Activated T-helper 17 cell treated with anti-CD3 and anti-CD28 coated beads, Interleukin-2, amount 50 U/mL, for 72 hours (primary cell): ENCODE results near the gene LRP1B. TPM values are rescaled to one million over a fixed set of nuclear protein-coding genes. Genes with fewer than 3 reads are reported as not detected.
"Not testable (repeated sequence)": the region's sequence is repeated elsewhere in the genome, so short reads cannot be mapped to it uniquely, and the experiment has no call there.

ENCODE experiments used
- ATAC-seq: fragments of 150-1000 bp; cut with Tn5 transposase; replicated peaks from 2 replicates; pipeline ENCODE4 v1.10.0; 2021; ENCODE audit warnings: mild to moderate bottlenecking, moderate library complexity
- H3K27ac Mint-ChIP-seq: one replicate; pipeline ENCODE4 v1.8.0; 2022; ENCODE audit warnings: mixed read lengths
- H3K27me3 Mint-ChIP-seq: one replicate; pipeline ENCODE4 v1.8.0; 2022; ENCODE audit warnings: mixed read lengths
- H3K36me3 Mint-ChIP-seq: one replicate; pipeline ENCODE4 v1.8.0; 2022; ENCODE audit warnings: low read depth, mild to moderate bottlenecking, mixed read lengths
- H3K4me1 Mint-ChIP-seq: one replicate; pipeline ENCODE4 v1.8.0; 2022; ENCODE audit warnings: mixed read lengths
- H3K4me3 Mint-ChIP-seq: one replicate; pipeline ENCODE4 v1.8.0; 2022; ENCODE audit warnings: mild to moderate bottlenecking, mixed read lengths
- H3K9me3 Mint-ChIP-seq: one replicate; pipeline ENCODE4 v1.8.0; 2022; ENCODE audit warnings: mixed read lengths
- total RNA-seq, 2 donors: library from RNA; stranded (reverse); gene quantifications; one replicate each; pipeline ENCODE4 v1.2.3, GENCODE V29; 2022

LRP1B gene
- total RNA-seq, 2 donors from 2014 or later: not detected

DNA sequence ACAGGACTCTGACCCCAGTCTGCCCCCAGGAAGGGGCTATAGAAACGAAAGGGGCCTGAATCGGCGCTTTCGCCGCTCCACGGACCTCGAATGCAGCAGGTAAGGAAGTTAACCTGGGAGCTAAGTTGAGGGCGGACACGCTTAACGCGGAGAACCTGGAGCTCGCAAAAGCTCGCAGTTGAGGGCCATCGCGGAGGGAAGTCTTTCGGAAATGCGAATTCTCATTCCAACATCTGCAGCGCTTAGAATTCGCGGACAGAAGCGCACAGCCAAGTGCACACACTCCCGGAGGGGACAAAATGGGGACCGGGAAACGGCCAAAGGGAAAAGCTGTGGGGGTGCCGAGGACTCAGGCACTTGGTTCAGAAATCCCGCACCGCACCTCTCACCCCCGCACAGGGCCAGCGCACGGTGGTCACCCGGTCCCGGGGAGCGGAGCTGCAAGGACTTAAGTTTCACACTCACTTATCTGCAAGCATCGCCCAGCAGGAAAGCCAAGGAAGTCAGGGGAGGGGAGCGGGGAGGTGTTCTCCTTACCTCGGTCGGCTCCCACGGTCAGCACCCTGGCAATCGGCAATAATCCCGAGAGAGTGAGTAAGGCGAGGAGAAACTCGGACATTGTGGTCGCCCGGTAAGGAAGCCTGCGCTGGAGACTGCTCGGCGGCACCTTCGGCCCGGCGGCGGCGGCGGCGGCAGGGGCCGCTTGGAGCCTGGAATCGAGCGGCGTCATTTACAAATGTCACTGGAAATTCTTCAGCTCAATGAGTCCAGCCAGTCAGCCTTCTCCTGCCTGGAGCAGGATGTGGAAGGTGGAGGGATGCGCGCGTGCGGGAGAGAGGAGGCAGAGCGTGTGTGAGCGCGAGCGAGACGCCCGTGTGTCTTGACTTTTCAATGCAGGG is 456 bp downstream of the LRP1B start:
- H3K27me3 Mint-ChIP-seq: peaks cover 15% of the 10 kb centered on the region
- H3K4me3 Mint-ChIP-seq: no peak overlapping the region
- H3K4me1 Mint-ChIP-seq: no peaks in the 10 kb centered on the region
- no peak for ATAC-seq
- no peaks in the 10 kb centered on the region for H3K36me3 Mint-ChIP-seq
- no peak overlapping the region for H3K27ac Mint-ChIP-seq
- H3K9me3 Mint-ChIP-seq: peaks cover 11% of the 10 kb centered on the region

GRCh38 chr2:142128105-142128504 is 2.7 kb downstream of the LRP1B start:
- no peaks in the 10 kb centered on the region for H3K4me1 Mint-ChIP-seq
- H3K27me3 Mint-ChIP-seq: peaks cover 15% of the 10 kb centered on the region
- no peak for ATAC-seq

GRCh38 chr2:142127248-142127647 is 3.6 kb downstream of the LRP1B start:
- Mint-ChIP-seq H3K9me3 (peaks cover 16% of the 10 kb centered on the region), H3K36me3 (no peaks in the 10 kb centered on the region), H3K4me3 (no peak overlapping the region), H3K4me1 (no peaks in the 10 kb centered on the region), H3K27me3 (peaks cover 11% of the 10 kb centered on the region), H3K27ac (no peak overlapping the region)
- ATAC-seq: no peak

More at GRCh38 chr2:142128105-142128504, 2.7 kb downstream of the LRP1B start:
- Mint-ChIP-seq H3K9me3 (peaks cover 18% of the 10 kb centered on the region), H3K27ac (no peak overlapping the region), H3K36me3 (no peaks in the 10 kb centered on the region), H3K4me3 (no peak overlapping the region)

DNA sequence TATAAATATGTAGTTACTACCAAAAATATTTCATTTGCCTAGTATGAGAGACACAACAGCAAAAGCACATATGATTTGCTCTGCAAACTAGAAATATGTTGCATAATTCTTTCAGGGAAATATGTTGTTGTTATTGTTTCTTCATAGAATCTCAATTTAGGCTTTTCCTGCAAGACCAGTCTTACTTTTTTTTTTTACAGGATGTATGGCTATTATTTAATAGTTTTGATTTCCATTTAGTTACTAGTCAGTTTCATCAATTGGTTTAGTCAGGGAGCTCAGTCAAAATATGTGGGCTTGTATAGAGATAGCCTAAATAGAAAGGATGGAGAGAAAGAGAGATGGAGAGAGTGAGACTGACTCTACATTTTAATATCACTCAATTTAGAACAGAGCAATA is 6.1 kb downstream of the LRP1B start:
- no peak for ATAC-seq
- Mint-ChIP-seq H3K4me1 (no peaks in the 10 kb centered on the region), H3K9me3 (peaks cover 21% of the 10 kb centered on the region), H3K4me3 (no peak overlapping the region), H3K27ac (no peak overlapping the region), H3K36me3 (no peaks in the 10 kb centered on the region), H3K27me3 (no peaks in the 10 kb centered on the region)

DNA sequence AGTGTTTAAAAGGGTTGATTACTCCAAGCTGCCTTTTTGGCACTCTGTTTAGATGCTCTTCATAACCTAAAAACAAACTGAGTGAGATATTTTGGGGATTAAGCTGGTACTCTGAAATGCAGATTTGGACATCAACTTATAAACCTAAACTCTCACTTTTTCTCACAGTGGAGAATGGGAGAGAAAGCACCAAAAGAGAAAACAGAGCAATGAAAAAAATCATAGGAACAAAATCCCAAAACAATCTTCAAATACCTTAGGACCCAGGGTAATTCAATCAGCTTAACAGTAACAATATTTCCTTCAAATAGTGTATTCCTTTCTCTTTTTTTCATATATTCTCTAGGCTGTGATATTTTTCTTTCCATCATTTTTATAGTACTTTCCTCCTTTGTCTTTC is 11.5 kb downstream of the LRP1B start:
- H3K36me3 Mint-ChIP-seq: no peaks in the 10 kb centered on the region
- ATAC-seq: no peak
- no peak overlapping the region for H3K4me3 Mint-ChIP-seq
- no peaks in the 10 kb centered on the region for H3K4me1 Mint-ChIP-seq
- peaks cover 16% of the 10 kb centered on the region for H3K9me3 Mint-ChIP-seq
- H3K27ac Mint-ChIP-seq: no peak overlapping the region
- no peaks in the 10 kb centered on the region for H3K27me3 Mint-ChIP-seq

DNA sequence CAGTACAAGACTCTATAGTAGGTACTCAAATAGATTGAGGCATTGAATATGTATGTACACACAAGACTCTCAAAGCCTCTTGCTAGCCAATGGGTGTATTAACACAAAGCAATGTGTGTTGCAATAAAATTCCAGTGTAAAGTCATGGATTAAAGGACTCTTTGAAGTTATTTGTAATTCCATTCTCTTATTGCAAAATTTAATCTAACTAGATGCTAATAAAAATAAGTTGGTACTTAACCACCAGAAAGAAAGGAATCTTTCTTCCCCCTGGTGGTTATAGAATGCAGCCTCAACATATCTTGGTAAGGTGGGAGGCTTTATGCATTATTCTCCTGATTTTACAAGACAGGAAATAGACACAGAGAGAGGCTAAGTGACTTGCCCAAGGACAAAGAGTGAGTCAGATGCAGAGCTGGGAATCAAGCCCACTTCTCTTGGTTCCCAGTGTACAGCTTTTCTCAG is 18.0 kb downstream of the LRP1B start:
- ATAC-seq: no peak
- Mint-ChIP-seq H3K4me3 (no peak overlapping the region), H3K27me3 (no peaks in the 10 kb centered on the region), H3K4me1 (no peaks in the 10 kb centered on the region), H3K27ac (no peak overlapping the region), H3K36me3 (no peaks in the 10 kb centered on the region), H3K9me3 (peaks cover 8% of the 10 kb centered on the region)

- Mint-ChIP-seq H3K27me3 (no peaks in the 10 kb centered on the region), H3K4me3 (no peak overlapping the region), H3K36me3 (no peaks in the 10 kb centered on the region), H3K9me3 (peaks cover 3% of the 10 kb centered on the region), H3K27ac (no peak overlapping the region), H3K4me1 (no peaks in the 10 kb centered on the region)
- no peak for ATAC-seq
Measured at GRCh38 chr2:142104134-142104758, 26.6 kb downstream of the LRP1B start.

DNA sequence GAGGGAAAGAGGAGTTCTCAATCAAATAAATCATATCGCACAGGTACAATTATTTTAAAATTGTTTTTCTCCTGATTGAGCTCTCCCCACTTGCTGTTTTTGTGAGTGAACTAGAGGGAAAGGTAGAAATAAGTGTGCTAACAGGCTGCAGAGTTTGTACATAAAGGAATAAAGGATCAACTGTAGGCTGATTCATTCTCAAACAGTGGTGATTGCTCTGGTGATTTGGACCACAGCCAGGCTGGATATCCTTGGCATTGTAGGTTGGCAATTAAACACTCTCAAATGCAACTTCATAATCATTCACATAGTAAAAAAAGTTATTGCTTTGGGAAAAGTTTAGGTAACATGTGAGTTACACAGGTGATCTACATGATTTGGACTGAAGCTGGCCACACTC is 29.8 kb downstream of the LRP1B start:
- Mint-ChIP-seq H3K4me1 (no peaks in the 10 kb centered on the region), H3K36me3 (no peaks in the 10 kb centered on the region), H3K9me3 (peaks cover 3% of the 10 kb centered on the region), H3K4me3 (no peak overlapping the region), H3K27me3 (no peaks in the 10 kb centered on the region), H3K27ac (no peak overlapping the region)
- ATAC-seq: no peak

GRCh38 chr2:142100139-142100873 is 30.5 kb downstream of the LRP1B start:
- Mint-ChIP-seq H3K27ac (no peak overlapping the region), H3K36me3 (no peaks in the 10 kb centered on the region), H3K27me3 (no peaks in the 10 kb centered on the region), H3K4me1 (no peaks in the 10 kb centered on the region), H3K4me3 (no peak overlapping the region), H3K9me3 (peaks cover 3% of the 10 kb centered on the region)
- ATAC-seq: no peak

DNA sequence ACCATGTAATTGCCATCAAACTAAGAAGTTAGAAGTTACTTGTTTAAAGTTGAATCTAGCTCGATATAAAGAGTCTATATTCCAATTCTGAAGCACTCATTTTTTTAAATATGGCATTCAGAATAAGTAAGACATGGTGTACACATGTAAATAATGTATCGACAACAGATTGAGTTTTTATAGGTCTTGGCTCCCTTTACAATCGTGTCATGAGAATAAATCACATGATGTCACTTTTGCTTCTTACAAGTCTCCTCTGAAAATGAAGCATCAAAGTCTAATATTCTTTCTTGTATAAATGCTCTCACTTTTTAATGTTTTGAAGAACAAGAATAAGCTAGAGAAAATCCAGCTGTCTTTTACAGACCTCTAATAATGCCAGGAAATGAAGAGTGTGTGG is 33.1 kb downstream of the LRP1B start:
- Mint-ChIP-seq H3K4me3 (no peak overlapping the region), H3K9me3 (peaks cover 5% of the 10 kb centered on the region), H3K27me3 (no peaks in the 10 kb centered on the region), H3K4me1 (no peaks in the 10 kb centered on the region), H3K27ac (no peak overlapping the region), H3K36me3 (no peaks in the 10 kb centered on the region)
- ATAC-seq: no peak

- Mint-ChIP-seq H3K9me3 (peaks cover 5% of the 10 kb centered on the region), H3K27me3 (no peaks in the 10 kb centered on the region), H3K27ac (no peak overlapping the region), H3K36me3 (no peaks in the 10 kb centered on the region), H3K4me1 (no peaks in the 10 kb centered on the region), H3K4me3 (no peak overlapping the region)
- ATAC-seq: no peak
Measured at GRCh38 chr2:142095647-142096046, 35.2 kb downstream of the LRP1B start.

GRCh38 chr2:142094233-142094632 is 36.6 kb downstream of the LRP1B start:
- Mint-ChIP-seq H3K9me3 (peaks cover 6% of the 10 kb centered on the region), H3K27ac (no peak overlapping the region), H3K4me1 (no peaks in the 10 kb centered on the region), H3K27me3 (no peaks in the 10 kb centered on the region), H3K4me3 (no peak overlapping the region), H3K36me3 (no peaks in the 10 kb centered on the region)
- no peak for ATAC-seq

- Mint-ChIP-seq H3K9me3 (peaks cover 16% of the 10 kb centered on the region), H3K4me3 (no peak overlapping the region), H3K27ac (no peak overlapping the region), H3K27me3 (no peaks in the 10 kb centered on the region), H3K36me3 (no peaks in the 10 kb centered on the region), H3K4me1 (no peaks in the 10 kb centered on the region)
- no peak for ATAC-seq
Measured at GRCh38 chr2:142088058-142088568, 42.7 kb downstream of the LRP1B start.

- not testable (repeated sequence) for H3K36me3 Mint-ChIP-seq, H3K27me3 Mint-ChIP-seq
- peaks cover 16% of the 10 kb centered on the region for H3K9me3 Mint-ChIP-seq
Measured at GRCh38 chr2:142087585-142087984, 43.2 kb downstream of the LRP1B start.

More at GRCh38 chr2:142087585-142087984, 43.2 kb downstream of the LRP1B start:
- H3K4me3 Mint-ChIP-seq, H3K4me1 Mint-ChIP-seq, ATAC-seq, H3K27ac Mint-ChIP-seq: not testable (repeated sequence)
